HL-60 (cell line): ENCODE results near the gene BHLHE23.

Source experiments
- DNase-seq, 2 experiments: peaks; one replicate each; pipeline ENCODE4 v3.0.0-alpha.2; 2010 to 2020; ENCODE audit warnings: low read depth in 1 of 2, low spot score in 1 of 2
- H3K27ac ChIP-seq: fragments of 250-450 bp; sonication (Bioruptor Pico); replicated peaks from 2 replicates; pipeline ENCODE4 v1.5.1; 2020; ENCODE audit warnings: mild to moderate bottlenecking, moderate library complexity
- H3K27me3 ChIP-seq: fragments of 250-450 bp; sonication (Bioruptor Pico); 2 replicates; pipeline ENCODE4 v1.5.1; 2021; ENCODE audit warnings: mild to moderate bottlenecking, moderate library complexity; ENCODE audit not compliant: insufficient read depth, poor library complexity, severe bottlenecking
- H3K4me3 ChIP-seq: replicated peaks from 2 replicates; pipeline ENCODE4 v1.5.1; 2011; ENCODE audit warnings: mild to moderate bottlenecking, control low read depth, low read length; ENCODE audit not compliant: insufficient read depth
- CTCF ChIP-seq: IDR thresholded peaks from one replicate; pipeline ENCODE4 v1.5.1; 2011; ENCODE audit warnings: low read length, control low read depth, inconsistent platforms; ENCODE audit not compliant: insufficient read depth
- GABPA ChIP-seq: IDR thresholded peaks from 2 replicates; pipeline ENCODE4 v1.6.1; 2012; ENCODE audit warnings: low read depth
- POLR2AphosphoS5 ChIP-seq: IDR thresholded peaks from 2 replicates; pipeline ENCODE4 v1.6.1; 2012; ENCODE audit warnings: low read depth
- REST ChIP-seq: IDR thresholded peaks from 2 replicates; pipeline ENCODE4 v1.6.1; 2012; ENCODE audit warnings: low read depth; ENCODE audit not compliant: insufficient replicate concordance
- SPI1 ChIP-seq: IDR thresholded peaks from 2 replicates; pipeline ENCODE4 v1.6.1; 2012; ENCODE audit warnings: low read depth, mild to moderate bottlenecking, borderline replicate concordance

Gene BHLHE23

GRCh38 chr20:63022501-63022900, 15.7 kb upstream of the BHLHE23 start:
- no peak overlapping the region for H3K4me3 ChIP-seq
- H3K27ac ChIP-seq, result no peak overlapping the region
- DNase-seq, result no peak
- peaks cover 40% of the 10 kb centered on the region for H3K27me3 ChIP-seq
- TF ChIP-seq REST (no peak), CTCF (no peak), POLR2AphosphoS5 (no peak), GABPA (no peak), SPI1 (no peak)

- no peak overlapping the region for H3K4me3 ChIP-seq
- peaks cover 36% of the 10 kb centered on the region for H3K27me3 ChIP-seq
- TF ChIP-seq GABPA, result no peak
- no peak for TF ChIP-seq REST
- TF ChIP-seq SPI1, result no peak
- no peak for TF ChIP-seq CTCF
- TF ChIP-seq POLR2AphosphoS5, result no peak
- no peak for DNase-seq
- H3K27ac ChIP-seq, result no peak overlapping the region
These were observed 14.9 kb upstream of the BHLHE23 start for GRCh38 chr20:63021356-63022321.

- Histone ChIP-seq H3K27me3 (peaks cover 33% of the 10 kb centered on the region), H3K27ac (no peak overlapping the region), H3K4me3 (no peak overlapping the region)
- no peak for DNase-seq
- TF ChIP-seq SPI1 (no peak), REST (no peak), GABPA (no peak), POLR2AphosphoS5 (no peak), CTCF (no peak)
These were observed 13.9 kb upstream of the BHLHE23 start for GRCh38 chr20:63020681-63021080.
